Activated T-cell treated with anti-CD3 and anti-CD28 coated beads, Interleukin-2, amount 50 U/mL, for 48 hours (primary cell): Measurements from ENCODE around the gene SEMA5A.
A peak's percentile ranks its signal among the peaks of the same experiment; 100 is the strongest.

Experiments
- DNase-seq, 2 experiments: peaks; one replicate each; pipeline ENCODE4 v3.0.0-alpha.2; 2020

The SEMA5A gene, protein sequence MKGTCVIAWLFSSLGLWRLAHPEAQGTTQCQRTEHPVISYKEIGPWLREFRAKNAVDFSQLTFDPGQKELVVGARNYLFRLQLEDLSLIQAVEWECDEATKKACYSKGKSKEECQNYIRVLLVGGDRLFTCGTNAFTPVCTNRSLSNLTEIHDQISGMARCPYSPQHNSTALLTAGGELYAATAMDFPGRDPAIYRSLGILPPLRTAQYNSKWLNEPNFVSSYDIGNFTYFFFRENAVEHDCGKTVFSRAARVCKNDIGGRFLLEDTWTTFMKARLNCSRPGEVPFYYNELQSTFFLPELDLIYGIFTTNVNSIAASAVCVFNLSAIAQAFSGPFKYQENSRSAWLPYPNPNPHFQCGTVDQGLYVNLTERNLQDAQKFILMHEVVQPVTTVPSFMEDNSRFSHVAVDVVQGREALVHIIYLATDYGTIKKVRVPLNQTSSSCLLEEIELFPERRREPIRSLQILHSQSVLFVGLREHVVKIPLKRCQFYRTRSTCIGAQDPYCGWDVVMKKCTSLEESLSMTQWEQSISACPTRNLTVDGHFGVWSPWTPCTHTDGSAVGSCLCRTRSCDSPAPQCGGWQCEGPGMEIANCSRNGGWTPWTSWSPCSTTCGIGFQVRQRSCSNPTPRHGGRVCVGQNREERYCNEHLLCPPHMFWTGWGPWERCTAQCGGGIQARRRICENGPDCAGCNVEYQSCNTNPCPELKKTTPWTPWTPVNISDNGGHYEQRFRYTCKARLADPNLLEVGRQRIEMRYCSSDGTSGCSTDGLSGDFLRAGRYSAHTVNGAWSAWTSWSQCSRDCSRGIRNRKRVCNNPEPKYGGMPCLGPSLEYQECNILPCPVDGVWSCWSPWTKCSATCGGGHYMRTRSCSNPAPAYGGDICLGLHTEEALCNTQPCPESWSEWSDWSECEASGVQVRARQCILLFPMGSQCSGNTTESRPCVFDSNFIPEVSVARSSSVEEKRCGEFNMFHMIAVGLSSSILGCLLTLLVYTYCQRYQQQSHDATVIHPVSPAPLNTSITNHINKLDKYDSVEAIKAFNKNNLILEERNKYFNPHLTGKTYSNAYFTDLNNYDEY

DNA sequence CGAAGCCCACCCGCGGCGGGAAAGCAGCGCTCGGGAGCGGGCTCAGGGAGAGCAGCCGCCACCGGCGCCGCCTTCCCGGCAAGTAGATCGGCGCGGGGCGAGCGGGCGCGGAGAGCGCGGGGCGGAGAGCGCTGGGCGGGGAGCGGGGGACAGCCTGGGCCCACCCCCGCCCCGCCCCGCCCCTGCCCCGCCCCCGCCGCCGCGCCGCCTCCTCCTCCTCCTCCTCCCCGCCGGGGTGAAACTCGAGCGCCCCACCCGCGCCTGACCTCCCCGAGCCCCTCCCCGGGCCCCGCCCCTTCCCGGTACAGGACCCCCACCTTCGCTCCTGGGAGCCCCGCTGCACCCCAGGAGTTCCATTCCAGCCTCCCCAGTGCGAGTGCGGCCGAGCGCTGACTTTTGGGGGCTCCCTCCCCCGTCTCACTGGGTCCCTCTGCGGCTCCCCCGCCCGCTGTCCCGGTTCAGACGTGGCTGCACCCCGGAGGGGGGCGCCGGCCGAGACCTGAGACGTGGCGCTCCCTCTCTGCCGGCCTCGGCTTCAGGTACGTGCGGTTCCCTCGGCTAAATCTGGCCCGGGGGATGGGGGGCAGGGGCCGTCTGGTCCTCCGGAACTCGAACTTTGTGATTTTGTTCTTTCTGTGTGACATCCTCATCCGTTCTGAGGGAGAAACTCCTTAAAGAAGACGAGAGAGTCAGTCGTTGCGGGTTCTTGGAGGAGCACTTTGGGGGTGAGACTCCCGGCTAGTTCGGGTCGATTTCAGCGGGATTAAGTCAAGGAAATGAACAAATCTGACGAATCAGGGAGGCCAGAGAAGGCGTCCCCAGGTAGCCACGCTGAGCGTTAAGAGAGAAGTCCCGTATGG is at the start of gene SEMA5A:
Gene SEMA5A, minus strand, starts transcription at position 84 of the 860 bp plus-strand sequence. CDS start 166,129 bp downstream, outside the sequence.
- DNase-seq = peak in 1 of 2 experiments; percentile 18

DNA sequence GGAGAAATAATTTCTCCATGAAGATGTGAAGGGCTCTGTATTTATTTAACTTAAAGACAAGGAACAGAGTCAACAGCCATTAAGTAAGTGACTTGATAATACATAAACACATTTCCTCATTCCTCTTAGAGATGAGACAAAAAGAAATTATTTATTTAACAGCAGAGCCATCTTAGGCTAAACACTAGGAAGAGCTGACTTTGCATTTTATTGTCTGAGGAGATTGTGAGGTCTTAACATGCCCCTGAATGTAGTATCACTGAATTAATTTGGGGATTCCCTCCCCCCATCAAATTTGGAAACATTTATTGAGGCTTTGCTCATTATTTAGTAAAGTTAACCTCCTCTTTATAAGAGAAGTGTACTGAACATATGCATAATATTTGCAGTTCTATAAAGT is 49.0 kb upstream of the SEMA5A start:
- DNase-seq = no peak

DNA sequence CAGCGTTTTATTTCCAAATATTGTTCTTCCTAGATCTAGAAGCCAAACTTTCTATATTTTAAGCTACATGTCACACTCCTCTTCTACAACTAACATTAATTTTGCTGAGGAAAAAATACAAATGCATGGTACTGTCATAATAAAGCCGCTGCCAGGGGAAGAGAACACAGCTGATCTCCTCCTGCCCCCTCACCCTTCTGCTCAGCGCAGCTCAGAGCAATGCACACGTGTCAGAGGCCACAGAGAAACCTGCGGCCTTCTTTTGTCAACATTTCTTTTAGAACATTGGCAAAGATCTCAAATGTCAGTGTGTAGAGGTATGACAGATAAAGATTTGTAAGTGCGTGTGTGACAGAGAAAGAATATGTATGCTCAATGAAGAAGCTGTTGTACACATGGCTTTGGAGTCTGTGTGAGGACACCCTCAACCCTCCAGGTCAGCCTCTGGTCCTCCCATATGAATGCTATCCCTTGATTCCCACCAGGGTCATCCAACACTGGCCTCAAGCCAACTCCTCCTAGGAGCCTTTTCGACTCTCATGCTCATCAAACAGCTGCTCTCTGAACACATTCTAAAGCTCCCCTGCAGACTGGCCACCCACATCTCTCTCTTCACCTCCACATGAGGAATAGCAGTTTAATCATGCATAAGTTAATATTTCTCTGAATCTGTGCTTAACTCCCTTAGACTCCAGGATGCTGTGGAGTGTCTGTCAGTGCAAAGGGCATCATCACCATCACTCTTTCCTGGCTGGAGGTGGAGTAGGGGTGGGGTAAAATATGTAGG is 43.4 kb upstream of the SEMA5A start:
- DNase-seq = no peak

DNA sequence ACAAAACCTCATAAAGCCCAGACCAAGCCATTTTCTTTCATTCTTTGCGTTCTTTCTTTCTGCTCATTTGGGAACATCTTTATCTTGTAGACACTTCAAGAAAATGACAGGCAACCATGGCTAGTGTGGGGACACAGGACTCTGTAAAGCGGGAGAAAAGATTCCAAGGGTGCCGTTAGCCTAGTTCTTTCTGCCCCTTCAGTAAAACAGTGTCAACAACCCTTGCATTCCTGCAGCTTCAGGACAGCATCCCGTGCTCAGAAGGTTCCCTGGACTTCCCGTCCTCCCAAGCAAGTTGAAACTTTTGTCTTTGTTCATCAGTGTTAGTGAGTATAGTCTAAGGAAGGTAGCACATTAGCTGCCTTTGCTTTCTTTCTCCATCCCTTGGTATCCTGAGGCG is 42.4 kb upstream of the SEMA5A start:
- DNase-seq = no peak

DNA sequence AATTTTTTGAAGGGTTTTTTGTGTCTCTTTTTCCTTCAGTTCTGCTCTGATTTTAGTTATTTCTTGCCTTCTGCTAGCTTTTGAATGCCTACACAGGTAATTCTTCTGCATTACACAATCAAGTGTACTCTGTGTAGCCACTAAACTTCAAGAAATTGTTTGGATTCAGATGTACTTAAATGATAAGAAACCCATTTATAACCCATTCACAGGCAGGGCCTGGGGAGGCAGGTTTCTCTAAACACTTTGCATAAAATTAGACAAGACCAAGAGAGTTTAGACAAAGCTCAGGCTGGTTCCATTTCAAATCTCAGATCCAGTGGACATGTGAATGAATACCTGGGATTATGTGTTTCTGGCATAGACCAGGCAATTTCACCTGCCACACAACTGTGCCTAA is 41.3 kb upstream of the SEMA5A start:
- DNase-seq = no peak

DNA sequence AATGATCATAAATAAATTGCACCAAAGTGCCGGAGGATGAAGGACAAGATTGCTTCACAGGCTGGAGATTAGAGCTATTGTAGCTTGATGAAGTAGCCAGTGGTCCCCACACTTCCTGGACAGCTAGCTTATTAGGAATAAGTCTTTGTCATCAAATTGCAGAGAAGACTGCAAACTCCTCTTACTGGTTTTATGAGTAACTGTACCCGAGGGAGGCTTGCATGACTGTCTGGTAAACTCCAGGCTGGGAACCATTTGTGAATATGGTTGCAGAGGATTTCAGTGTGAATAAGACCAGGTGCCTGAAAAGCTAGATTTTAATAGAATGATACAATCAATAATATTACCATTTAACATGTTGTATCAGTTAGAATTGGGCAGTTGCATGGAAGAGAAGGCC is 36.5 kb upstream of the SEMA5A start:
- no peak for DNase-seq

DNA sequence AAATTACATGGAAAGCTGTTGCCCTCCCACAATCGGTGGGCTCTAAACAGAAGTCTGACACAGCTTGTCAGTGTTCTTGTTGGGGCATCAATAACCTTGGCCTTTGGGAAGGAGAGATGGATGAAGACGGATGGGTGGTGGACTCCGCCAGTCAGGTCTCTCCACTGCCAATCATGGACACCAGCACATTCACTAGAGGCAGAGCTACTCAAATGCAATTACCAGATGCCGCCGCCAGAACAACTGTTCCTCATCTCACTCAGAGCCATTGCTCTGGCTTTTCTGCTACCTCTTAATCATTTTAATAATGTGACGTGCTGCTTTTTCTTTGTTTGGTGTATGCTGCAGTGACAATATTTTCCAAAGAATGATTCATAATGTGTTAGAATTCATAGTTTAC is 27.9 kb upstream of the SEMA5A start:
- DNase-seq = no peak

DNA sequence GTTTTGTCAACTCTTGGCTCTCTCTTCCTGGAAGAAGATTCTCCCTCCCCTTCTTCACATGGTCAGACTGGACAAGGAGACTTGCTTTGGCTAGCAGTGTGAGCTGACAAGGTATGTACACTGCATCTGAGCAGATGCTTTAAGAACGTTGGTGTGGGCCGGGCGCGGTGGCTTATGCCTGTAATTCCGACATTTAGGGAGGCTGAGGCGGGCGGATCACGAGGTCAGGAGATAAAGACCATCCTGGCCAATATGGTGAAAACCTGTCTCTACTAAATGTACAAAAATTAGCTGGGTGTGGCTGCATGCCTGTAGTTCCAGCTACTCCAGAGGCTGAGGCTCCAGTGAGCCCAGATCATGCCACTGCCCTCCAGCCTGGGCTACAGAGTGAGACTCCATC is 26.4 kb upstream of the SEMA5A start:
- no peak for DNase-seq

DNA sequence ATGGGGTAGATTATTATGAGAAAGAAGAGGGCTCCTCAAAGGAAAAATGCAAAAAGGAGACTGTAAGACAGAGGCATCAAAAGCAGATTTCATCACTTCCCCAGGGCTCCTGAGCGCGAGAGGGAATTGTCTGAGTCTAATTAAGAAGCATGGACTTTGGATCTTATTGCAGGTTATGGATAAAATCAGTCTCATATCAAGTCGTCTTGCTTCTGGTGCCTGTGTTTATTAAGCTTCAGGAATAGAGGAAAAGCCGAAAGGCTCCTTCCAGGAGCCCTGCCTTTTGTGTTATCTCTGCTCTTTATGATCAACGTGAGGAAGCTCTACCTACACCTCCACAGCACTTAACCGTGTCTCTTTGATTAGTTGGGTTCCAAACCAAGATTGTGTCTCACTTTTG is 25.0 kb upstream of the SEMA5A start:
- no peak for DNase-seq

DNA sequence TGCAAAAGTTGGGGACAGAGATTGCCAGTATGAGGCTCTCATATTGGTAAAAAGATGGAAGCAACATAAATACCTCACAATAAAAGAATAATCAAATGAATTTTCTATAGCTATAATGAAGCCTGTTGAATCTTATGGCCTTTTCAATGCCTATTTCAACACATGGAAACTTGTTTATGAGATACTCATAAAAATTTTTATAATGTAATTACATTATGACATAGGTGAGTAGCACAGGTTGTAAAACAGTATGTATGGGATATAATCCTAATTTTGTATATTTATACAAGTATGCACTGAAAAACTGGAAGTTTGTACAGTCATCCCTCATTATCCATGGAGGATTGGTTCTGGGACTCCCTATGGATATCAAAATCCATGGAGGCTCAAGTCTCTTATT is 21.2 kb upstream of the SEMA5A start:
- DNase-seq = no peak

DNA sequence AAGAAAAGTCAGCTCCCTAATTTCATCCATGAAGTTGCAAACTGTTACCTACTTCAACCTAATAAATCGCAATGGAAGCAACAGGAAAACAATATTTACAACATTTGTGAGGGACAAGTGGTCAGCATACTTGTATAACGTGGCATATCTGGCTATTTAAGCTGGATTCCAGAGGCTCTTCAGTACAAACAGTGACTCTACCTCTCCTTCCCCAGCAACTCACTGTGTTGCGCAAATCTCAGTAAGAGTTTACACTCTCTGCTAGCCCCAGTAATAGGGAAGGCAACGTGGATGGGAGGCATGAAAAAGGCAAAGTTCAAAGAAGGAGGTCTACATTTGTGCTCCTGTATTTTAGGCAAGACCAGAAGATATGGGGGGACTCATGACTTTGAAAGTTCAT is 18.9 kb upstream of the SEMA5A start:
- no peak for DNase-seq

DNA sequence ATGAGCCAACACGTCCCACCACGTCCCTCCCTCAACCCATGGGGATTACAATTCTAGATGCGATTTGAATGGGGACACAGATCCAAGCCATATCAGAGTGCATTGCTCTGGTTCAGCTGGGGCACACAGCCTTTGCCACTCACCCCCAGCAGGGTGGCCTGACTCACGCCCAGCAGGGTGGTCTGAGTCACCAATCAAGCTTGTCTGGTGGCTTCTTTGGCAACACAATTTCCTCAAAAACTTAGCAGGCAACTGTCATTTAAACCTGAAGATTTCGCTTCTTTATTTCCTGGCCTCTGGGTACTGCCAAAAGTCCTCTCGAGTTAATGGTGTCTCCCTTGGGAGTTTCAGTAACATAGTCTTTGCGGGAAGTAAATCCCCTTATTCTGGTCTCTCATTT is 16.3 kb upstream of the SEMA5A start:
- no peak for DNase-seq

DNA sequence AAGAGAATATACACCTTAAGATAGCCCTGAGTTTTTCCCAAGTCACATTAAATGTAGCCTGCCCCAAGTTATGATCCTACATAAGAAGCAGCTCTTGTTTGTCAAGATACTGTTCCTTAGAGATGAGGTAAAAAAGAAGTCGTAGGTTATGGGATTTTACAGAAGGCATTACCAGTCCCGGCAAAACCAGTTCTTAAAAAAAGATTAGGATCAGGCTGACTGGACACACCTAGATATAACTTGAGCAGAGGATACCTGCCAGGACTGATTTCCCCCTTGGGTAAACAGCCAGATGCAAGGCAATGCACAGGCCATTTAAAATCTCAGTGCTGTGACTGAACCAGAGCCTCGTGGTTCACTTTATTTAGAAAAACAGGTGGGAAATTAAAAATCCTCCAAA is 14.1 kb upstream of the SEMA5A start:
- DNase-seq = no peak

DNA sequence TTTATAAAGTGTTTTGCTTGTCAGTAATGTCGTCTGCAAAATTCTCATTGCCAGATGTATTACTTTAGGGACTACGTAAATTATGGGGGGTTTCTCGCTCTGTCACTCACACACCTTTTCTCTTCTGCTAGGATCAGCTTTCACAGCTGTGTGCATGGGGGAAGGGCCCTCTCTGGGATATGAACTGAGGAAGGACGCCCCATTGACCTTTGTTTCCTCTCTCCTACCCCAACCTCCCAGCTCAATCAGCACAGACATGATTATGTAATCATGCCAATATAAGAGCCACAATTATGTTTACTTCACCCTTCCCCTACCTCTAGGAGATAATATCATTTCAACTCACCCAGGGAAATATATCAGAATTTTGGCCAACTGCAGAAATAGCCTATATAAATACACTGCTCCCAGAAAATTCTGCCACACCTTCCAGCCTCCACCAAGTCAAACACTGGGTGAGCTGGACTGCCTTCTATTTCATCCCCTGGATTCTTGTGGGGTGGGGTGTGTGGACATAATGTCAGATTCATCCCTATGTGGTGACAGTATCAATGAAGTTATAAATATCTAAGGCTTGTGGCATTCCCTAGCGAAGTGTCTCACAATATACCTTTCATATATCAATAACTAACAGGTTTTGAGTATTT is 12.6 kb upstream of the SEMA5A start:
- no peak for DNase-seq

DNA sequence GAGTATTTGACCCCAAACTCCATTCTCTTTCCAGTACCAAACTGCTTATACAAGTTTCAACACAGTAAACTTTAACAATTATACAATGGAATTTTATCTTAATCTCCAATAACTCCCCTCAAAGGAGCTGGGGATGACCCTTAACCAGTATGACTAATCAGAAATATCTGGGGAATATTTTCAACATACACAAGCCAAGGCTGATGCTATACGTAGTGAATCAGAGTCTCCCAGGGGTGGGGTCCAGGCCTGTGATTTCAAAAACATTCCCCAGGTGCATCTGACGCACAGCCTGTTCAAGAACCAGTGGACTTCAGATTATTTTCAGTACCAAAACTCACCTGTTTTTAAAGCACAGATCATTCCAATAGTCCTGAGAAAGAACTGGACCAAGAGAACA is 11.8 kb upstream of the SEMA5A start:
- no peak for DNase-seq

DNA sequence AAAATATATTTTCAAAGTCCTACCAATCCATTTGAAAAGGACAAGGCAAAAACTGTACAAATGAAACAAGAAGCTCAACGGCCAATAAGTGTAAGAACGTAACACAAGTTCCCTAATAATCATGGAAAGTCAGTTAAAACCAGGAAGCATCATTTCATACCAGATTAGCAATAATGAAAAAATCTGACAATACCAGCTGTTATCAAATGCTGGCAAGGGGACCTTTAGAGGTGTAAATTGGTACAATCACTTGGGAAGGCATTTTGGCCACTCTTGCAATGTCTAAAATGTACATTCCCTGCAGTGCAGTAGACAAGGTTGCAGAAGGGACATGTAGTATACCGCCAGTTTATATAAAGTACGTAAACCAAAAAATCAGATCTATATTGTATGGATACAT is 10.1 kb upstream of the SEMA5A start:
- DNase-seq = no peak

DNA sequence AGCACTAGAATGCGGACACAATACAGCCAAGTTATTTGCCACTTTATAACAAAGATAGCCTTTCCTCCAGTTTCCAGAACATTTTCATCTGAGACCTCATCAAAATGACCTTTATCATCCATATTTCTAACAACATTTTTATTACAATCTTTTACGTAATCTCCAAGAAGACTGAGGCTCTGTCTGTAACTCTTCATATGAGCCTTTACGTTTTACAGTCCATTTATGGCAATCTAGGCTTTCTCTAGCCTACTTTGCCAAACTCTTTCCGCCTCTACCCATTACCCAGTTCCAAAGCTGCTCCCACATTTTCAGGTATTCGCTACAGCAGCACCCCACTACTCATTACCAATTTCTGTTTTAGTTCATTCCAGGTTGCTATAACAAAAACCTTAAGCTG is 8.2 kb upstream of the SEMA5A start:
- no peak for DNase-seq

DNA sequence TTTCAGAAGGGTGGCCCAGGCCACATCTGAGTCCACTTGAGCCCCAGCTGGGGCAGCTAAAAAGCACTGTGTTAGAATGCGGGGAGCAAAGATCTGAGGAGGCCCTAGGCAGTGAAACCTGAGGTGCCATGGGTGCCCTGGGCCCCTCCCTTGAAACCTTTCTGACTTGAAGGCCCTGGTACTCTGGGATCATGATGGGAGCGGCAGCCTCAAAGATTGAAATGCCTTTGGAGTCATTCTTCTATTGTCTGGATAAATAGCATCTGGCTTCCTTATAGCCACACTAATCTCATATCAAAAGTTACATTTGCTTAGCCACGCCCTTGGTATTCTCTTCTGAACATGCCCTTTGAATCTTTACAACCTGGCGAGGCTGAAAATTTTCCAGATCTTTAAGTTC is 7.7 kb upstream of the SEMA5A start:
- no peak for DNase-seq

DNA sequence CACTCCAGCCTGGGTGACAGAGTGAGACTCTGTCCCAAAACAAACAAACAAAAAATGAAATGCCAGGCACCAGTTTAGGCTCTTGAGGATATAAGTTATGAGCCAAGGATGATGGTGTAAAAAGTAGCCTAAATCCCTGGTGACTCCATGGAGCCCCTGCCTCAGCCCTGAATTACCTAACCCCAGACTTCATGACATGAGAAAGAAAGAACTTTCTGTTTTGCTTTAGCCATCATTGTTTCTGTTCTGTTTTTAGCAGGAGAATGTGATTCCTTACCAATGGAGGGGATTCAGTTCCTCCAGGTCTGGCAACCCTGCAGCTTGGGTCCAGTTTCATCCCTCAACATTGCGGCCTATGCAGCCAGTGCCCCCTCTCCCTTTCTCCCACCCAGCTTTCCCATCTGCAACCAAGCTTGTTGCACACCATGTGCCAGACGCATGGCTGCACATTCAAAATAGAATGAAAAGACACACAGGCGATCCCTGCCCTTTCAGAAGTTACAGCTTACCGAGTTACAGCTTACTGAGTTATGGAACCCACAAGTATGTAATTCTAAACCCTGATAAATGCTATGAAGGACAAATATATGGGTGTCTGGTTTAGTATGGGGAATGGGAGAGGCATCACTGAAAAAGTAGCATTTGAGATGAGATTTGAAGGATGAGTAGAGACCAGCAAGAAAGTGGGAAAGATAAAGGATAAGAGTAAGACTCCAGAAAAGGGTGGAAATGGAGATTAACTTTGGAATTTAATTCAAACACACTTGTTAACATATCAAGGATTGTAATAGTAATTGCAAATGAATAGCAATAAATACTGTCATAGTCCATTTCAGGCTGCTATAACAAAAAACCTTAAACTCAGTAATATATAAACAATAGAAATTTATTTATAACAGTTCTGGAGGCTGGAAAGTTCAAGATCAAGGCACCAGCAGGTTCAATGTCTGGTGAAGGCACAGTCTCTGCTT is 6.0 kb upstream of the SEMA5A start:
- DNase-seq = no peak

DNA sequence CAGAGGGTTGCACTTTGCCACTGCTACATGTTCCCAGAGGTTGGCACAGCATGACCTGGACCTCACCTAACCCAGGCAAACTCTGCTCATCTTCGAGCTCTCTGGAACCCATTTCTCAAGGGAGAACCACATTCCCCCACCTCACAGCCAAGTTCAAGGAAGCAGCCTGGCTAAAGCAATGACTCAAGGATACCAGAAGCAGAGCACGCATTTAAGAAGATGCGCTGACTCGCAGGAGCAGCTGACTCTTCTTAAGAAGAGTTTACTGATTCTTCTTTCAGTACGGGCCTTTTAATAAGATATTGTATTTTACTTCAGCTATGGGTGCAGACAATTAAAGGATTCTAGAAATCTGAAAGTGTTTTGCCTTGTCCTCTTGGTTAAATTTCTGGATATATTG is 4.1 kb upstream of the SEMA5A start:
- no peak for DNase-seq
